OCI-M2 (cell line): ENCODE results near the gene PLD2.
"Not testable (repeated sequence)": the region's sequence is repeated elsewhere in the genome, so short reads cannot be mapped to it uniquely, and the experiment has no call there.

Experiments
- DNase-seq: peaks from one replicate; lab custom pipeline; 2025; ENCODE audit not compliant: unreplicated experiment; lab: John Stamatoyannopoulos, UW

Gene PLD2

GRCh38 chr17:4856271-4856936 lies 49.5 kb downstream of the PLD2 start:
- no peak for DNase-seq

- no peak for DNase-seq
These were observed 50.0 kb downstream of the PLD2 start for GRCh38 chr17:4856937-4857314.

DNA sequence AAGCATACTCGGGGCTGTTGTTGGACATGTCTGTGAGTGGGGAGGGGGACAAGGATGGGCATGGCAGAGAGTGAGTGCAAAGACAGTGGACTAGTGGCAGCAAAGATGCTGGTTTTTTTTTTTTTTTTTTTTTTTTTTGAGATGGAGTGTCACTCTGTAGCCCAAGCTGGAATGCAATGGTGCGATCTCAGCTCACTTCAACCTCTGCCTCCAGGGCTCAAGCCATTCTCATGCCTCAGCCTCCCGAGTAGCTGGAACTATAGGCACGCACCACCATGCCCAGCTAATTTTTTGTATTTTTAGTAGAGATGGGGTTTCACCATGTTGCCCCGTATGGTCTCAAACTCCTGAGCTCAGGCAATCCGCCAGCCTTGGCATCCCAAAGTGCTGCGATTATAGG lies 50.4 kb downstream of the PLD2 start:
- not testable (repeated sequence) for DNase-seq

DNA sequence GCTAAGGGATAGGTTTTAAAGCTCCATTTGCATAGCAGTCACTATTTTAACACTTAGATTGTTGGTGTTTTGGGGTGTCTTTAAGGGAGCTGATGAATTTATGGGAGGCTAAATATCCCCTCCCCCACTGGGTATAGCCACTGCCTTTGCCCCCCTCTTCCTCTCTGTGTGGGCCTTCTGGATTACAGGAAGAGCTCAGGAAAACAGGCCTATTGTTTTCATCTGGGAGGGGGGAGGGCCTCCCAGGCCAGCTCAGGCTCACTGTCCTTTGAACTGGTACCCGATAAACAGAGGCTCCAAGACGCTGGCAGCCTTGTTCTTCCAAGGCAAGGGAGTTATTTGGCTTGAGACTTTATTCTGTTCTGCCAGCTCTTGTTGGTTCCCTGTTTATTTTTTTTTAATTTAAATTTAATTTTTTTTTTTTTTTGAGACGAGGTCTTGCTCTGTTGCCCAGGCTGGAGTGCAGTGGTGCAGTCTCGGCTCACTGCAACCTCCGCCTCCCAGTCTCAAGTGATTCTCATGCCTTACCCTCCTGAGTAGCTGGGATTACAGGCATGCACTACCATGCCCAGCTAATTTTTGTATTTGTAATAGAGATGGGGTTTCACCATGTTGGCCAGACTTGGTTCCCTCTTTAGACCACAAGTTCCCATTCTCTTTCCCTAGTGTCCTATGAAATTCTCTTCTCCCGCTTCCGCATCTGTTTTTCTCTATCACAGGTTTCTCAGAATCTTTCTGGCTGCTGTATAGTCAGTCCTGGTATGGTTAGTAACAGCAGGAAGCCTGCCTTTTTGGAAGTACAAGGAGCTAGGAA lies 51.3 kb downstream of the PLD2 start:
- DNase-seq: no peak

DNA sequence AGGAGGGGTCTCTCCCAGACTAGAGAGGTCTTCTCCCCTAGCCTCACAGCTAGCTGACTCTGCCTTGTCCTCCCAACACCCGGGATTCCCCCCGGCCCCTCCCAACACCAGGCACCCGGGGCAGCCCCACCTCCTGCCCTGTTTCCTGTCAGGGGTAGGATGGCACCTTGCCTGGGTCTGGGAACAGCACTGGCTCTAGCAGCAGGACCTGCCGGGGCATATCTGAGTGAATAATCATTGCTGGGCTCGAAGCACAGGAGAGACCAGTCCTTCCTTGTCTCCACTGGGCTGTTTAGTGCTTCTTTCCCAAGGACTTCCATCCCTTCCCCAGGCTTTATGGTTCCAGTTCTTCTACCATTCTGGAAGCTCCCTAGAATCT lies 51.9 kb downstream of the PLD2 start:
- no peak for DNase-seq

DNA sequence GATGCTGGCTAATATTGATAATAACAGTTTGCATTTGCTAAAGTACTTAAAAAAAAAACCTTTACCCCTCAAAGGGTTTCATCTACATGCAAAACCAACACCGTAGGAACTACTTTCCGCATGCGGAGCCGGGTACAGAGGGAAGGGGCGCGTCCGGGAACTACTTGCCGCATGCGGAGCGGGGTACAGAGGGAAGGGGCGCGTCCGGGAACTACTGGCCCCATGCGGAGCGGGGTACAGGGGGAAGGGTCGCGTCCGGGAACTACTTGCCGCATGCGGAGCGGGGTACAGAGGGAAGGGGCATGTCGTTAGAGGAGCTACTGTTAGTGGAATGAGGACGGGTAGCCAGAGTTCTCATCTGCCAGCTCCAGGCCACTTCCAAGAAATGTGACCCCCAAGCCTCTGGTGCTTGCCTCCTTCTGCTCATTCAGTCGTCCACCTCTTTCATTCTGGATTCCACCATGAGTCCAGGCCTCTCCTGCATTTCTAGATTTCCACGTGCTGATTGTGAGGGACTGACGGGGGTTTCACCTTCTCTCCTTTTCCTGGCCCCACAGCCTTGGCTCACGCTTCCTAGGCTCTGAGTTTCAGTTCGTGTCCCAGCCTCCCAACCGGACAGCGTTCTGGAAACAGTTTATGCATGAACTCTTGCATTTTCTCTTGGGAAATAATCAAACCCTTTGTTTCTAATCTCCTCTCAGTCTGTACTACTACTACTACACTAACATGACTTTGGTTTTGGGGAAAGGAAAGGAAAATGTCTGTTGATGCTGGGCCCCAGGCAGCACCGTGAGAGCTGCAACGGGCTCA lies 53.1 kb downstream of the PLD2 start:
- DNase-seq: no peak

GRCh38 chr17:4860651-4861050 lies 53.7 kb downstream of the PLD2 start:
- no peak for DNase-seq

DNA sequence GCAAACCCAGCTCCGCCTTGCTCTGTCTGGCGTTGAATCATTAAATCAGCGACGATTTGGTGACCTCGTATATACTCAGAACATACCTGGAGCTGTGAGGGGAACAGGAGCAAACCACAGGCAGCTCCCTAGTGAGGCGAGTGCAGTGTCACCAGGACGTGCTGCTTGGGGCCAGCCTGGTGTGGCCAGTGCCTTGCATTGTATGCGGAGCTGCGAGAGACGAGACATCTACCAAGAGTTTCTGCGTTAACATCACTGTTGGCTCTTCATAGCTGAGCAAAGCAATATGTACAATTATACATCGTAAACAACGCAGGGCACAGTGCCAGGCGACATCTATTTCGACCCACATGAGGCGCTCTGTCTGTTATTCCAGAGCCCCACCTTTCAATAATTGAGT lies 54.1 kb downstream of the PLD2 start:
- no peak for DNase-seq

DNA sequence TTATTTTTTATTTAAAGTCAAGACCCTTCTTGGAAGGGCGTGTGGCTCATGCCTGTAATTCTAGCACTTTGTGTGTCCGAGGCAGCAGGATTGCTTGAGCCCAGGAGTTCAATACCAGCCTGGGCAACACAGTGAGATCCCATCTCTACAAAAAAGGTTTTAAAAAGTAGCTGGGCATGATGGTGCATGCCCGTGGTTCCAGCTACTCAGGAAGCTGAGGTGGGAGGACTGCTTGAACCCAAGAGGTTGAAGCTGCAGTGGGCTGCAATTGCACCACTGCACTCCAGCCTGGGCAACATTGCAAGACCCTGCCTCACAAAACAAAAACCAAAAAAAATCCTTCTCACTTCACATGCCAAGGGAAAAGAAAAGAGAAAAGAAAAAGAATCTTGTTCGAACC lies 55.8 kb downstream of the PLD2 start:
- DNase-seq: no peak

DNA sequence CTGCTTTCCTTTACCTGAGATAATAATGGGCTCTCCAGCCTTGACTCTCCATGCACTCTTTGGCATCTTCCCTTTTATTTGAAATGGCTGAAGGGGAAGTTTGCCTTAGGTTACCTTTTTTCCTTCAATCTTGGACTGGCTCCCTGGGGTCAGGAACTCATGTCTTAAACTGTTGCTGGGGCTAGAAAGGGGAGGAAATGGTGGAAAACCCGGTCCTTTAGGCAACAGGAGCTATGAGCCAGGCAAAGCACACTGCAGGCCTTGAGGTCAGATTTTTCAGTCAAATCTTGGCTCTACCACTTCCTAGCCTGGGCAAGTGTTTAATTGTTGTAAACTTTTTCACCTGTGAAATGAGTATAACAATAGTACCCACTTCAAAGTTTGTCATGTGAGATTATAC lies 56.4 kb downstream of the PLD2 start:
- no peak for DNase-seq

- not testable (repeated sequence) for DNase-seq
These were observed 60.6 kb downstream of the PLD2 start for GRCh38 chr17:4867535-4867934.

DNA sequence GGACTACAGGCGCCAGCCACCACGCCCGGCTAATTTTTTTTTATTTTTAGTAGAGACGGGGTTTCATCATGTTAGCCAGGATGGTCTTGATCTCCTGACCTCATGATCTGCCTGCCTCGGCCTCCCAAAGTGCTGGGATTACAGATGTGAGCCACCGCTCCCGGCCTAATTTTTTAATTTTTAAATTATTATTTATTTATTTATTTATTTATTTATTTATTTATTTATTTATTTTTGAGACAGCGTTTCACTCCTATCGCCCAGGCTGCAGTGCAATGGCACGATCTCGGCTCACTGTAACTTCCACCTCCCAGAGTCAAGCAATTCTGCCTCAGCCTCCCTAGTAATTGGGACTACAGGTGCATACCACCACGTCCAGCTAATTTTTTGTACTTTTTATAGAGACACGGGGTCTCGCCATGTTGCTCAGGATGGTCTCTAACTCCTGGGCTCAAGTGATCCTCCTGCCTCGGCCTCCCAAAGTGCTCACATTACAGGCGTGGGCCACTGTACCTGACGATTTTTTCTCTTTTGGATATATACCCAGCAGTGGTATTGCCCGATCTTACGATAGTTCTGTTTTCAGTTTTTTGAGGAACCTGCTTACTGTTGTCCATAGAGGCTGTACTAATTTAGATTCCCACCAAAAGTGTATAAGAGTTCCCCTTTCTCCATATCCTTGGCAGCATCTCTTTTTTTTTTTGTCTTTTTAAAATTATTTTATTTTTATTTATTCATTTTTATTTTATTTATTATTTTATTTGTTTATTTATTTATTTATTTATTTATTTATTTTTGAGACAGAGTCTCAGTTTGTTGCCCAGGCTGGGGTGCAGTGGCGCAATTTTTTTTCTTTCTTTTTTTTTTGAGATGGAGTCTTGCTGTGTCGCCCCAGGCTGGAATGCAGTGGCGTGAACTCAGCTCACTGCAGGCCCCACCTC lies 62.4 kb downstream of the PLD2 start:
- not testable (repeated sequence) for DNase-seq

DNA sequence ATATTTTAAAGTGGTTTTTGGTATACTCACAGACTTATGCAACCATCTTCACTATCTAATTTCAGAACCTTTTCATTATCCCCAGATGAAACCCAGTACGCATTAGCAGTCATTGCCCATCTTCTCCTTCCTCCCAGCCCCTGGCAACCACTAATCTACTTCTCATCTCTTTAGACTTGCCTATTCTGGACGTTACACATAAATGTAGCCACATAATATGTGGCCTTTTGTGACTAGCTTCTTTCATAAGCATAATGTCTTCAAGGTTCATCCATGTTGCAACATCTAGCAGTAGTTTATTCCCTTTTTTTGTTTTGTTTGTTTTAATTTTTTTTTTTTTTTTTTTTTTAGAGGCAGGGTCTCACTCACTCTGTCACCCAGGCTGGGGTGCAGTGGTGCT lies 63.9 kb downstream of the PLD2 start:
- no peak for DNase-seq

DNA sequence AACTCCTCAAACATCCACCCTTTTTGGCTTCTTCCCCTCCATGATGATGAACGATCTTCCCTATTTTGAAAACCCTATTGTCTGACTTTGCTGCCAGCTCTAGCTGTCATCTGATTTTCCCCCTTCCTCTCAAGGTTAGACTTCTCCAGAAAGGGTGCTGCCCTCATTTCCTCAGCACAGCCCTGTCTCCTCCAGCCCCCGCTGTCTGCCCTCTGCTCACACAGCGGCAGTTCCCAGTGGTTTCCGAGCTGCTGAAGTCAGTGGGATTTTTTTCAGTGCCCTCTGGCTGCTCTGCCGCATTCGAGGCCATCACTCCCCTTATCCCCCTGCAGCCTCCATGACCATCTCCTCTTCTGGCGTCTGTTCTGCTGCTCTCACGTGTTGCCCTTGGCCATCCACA lies 65.8 kb downstream of the PLD2 start:
- DNase-seq: no peak
